Activated CD4-positive, alpha-beta T cell treated with anti-CD3 and anti-CD28 coated beads for 4 hours (primary cell): ENCODE data around the gene TMEM161B.
"Not testable (repeated sequence)": the region's sequence is repeated elsewhere in the genome, so short reads cannot be mapped to it uniquely, and the experiment has no call there.

Source experiments
- DNase-seq, 2 donors: peaks; one replicate each; pipeline ENCODE4 v3.0.0-alpha.2; 2020

TMEM161B gene

GRCh38 chr5:88268385-88269184, at the start of gene TMEM161B:
Gene TMEM161B (minus strand): TSS chr5:88268845. CDS start chr5:88268723, 122 bp downstream.
- peak; percentile 95 to 97 for DNase-seq

GRCh38 chr5:88304356-88304755, 35.7 kb upstream of the TMEM161B start:
- no peak for DNase-seq

GRCh38 chr5:88298425-88298824, 29.8 kb upstream of the TMEM161B start:
- DNase-seq = no peak

DNA sequence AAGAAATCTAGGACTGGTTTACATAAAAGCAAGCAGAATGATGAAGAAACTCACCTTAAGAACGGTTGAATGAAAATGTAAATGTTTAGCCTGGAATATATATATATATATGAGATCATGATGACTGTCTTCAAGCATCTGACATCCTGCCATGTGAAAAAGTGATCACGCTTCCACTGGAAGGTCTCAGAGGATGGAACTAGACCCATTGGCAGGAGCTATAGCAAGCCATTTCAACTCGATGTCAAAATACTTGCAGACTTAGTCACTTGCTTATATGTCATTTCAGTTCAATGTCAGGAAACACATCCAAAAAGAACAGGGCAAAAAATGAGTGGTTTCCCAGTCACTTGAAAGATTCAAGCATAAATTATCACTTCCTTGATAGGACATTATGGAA, 22.2 kb upstream of the TMEM161B start:
- DNase-seq = no peak

GRCh38 chr5:88288528-88289197, 20.0 kb upstream of the TMEM161B start:
- DNase-seq = no peak

GRCh38 chr5:88287846-88288527, 19.3 kb upstream of the TMEM161B start:
- no peak for DNase-seq

DNA sequence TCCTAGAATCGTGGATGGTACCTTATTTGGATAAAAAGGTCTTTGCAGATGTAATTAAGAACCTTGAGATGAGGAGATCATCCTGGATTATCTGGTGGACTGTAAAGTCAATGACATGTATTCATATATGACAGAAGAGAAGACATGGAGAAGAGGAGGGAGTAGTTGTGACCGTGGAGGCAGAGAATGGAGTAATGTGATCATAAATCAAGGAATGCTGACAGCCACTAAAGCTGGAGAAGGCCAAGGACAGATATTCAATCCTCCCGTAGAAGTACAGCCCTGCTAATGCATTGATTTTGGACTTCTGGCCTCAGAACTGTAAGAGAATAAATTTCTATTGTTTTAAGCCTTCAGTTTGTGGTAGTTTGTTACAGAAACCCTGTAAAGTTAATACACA, 18.7 kb upstream of the TMEM161B start:
- no peak for DNase-seq

DNA sequence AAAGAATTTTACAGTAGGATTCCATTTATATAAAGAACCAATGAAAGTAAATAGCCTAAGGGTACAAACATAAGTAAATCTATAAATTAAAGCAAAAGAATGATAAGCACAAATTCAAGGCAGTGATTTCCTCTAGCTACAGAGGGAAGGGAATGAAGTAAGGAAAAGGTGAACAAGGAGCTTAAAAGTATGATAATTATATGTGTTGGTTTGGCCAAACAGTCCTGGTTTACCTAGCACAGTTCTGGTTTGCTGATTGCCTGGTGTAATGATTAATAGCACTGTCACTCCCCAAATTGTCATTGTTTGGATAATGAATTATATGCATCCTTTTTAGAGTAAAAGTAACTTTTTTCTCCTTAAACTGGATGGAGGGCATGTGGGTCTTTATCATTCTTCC, 15.0 kb upstream of the TMEM161B start:
- no peak for DNase-seq

- no peak for DNase-seq
These were observed 12.7 kb upstream of the TMEM161B start for GRCh38 chr5:88281322-88281721.

- DNase-seq = no peak
These were observed 10.9 kb upstream of the TMEM161B start for GRCh38 chr5:88279584-88279983.

- DNase-seq = no peak
These were observed 7.7 kb upstream of the TMEM161B start for GRCh38 chr5:88276378-88276777.

DNA sequence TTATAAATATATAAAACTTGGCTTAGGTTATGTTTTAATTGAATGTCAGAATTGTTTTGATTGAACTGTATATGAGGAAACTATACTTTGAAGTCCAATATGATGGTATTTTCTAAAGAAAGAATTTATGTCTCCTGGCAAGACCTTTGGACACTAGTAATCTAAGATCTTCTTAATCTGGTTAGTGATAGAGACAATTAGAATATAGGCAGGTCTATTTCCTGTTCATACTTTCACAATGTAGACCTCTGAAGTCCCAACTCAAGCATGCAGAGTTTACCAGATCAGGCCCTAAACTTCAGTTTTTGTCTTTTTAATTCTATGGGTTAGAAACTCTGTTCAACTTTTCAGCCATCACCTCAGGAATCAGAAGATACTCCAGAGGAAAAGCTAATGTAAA, 6.9 kb upstream of the TMEM161B start:
- no peak for DNase-seq

DNA sequence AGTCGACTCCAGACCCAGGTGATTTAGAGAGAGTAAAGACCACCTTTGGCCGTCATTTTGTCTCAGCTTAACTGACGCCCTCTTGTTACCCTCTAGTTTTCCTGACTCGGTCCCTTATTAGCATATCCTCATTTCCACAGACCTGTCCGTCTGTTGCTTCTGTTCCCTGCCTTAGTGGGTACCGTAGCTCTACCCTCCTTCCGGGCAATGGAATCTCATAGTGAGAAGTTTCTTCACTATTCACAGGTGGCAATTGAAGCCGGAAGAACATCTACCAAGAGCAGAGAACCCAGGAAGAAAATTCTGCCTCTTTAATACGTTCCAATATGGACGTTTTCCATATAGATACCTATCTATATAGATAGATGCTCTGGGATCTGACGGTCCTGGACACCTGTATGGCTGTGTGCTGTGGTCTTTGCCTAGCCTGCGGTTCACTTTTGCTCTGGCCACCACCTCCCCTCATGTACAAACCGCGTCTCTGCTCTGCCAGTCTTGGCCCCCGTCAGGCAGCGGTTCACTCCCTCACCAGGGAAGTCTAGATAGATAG, 652 bp upstream of the TMEM161B start:
- DNase-seq = no peak

DNA sequence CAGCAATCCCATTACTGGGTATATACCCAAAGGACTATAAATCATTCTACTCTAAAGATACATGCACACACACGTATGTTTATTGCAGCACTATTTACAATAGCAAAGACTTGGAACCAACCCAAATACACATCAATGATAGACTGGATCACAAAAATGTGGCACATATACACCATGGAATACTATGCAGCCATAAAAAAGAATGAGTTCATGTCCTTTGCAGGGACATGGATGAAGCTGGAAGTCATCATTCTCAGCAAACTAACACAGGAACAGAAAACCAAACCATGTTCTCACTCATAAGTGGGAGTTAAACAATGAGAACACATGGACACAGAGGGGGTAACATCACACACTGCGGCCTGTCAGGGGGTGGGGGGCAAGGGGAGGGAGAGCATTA, 4.1 kb downstream of the TMEM161B start:
- not testable (repeated sequence) for DNase-seq

GRCh38 chr5:88263349-88263748, 5.3 kb downstream of the TMEM161B start:
- DNase-seq = no peak

- no peak for DNase-seq
These were observed 6.5 kb downstream of the TMEM161B start for GRCh38 chr5:88262116-88262515.

DNA sequence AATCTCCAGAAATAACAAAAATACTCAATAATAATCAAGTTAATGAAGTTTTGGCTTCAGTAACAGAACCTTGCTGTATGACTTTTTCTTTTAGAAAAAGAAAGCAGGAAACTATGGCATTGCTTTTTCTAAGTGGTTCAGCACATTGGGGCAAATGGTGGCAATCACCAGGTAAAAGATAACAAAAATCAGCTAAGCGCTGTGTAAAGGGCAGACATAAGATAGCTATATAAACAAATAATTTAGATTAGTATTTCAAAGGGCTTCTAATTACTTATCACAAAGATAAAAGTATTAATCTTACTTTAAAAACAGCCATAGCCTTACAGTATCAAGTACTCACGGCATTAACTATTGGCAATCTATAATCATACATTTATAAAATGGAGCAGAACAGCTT, 10.0 kb downstream of the TMEM161B start:
- DNase-seq = no peak

- no peak for DNase-seq
These were observed 11.8 kb downstream of the TMEM161B start for GRCh38 chr5:88256872-88257271.

DNA sequence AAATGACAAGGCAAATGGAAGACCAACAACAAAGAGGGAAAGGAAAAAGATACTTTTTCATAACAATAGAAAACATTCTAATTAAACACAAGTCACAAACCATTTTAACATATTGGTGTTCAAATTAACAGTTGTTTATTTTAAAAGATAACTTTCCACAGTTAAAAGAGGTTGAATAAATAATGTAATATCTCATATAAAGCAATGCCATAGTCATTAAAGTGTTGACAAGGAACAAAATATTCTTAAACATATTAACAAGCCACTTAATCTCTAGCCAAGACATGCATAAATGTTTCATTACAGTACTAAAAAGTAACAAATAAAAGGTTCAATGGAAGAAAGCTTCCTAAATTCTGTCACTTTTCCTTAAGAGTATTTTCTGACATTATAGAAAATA, 12.6 kb downstream of the TMEM161B start:
- DNase-seq = no peak

DNA sequence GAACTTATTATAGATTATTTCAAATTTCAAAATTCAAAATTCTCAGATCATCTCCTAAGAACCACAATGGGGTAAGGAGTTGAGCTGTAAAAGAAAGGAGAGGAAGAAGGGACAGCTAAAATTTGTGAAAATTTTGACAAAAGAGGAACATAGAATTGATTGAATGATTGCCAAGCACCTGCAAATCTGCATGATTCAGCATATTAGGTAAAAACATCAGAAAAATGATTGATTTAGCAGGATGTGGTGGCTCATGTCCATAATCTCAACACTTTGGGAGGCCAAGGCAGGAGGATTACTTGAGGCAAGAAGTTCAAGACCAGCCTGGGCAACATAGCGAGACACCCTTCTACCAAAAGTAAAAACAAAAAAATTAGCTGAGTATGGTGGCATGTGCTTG, 14.3 kb downstream of the TMEM161B start:
- DNase-seq = no peak

DNA sequence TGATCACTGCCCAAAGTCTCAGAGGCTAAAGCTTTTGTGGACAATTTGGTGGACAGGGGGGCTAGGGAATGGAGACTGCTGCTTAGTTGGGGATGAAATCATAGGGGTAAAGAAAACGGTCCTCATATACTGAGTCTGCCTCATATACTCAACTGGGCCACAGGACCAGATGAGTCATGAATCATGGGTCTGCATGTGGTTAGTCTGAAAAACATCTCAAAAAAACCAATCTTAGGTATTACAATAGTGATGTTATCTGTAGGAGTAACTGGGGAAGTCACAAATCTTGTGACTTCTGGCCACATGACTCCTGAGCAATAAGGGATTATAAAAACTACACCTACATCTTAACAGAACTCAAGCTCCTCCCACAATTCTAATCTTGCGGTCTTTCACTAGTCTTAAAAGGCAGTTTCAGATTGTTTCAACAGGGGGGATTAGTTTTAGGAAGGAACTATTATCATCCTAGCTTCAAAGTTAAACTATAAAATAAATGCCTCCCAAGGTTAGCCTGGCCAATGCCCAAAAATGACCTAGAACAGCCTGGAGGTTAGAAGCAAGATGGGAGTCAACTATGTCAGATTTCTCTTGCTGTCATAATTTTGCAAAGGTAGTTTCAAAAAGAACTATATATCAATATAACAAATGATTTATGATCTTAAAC, 17.5 kb downstream of the TMEM161B start:
- DNase-seq = peak; percentile 4 to 5

DNA sequence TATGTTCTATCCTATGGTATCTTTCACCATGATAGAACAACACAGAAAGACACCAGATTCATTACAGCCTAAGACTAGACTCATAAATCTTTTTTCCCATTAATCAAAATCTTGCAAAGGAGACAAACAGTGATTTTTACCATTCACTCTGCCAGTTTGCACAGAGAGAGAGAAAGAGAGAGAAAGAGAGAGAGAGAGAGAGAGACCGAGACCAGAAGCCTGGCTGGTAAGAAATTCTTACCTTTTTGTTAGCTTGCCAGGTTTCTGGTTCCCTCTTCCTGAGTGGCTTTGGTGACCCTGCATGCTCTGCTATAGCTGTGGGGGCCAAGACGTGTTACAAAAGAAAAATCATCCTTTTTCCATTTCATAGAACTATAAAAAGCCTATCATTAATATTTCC, 18.6 kb downstream of the TMEM161B start:
- DNase-seq = no peak
